Neuronal stem cell (in vitro differentiated cells): ENCODE data around the gene CMPK2.

Experiments used
- DNase-seq: peaks from one replicate; pipeline ENCODE4 v3.0.0-alpha.2; 2013; ENCODE audit warnings: low spot score
- H2AFZ ChIP-seq: one replicate; pipeline ENCODE4 v1.6.1; 2013; ENCODE audit warnings: mild to moderate bottlenecking, low read length, inconsistent platforms
- H2AK5ac ChIP-seq: 2 replicates; pipeline ENCODE4 v1.6.1; 2013; ENCODE audit warnings: low read depth, mild to moderate bottlenecking, inconsistent platforms, low read length, moderate library complexity, mixed read lengths
- H2BK120ac ChIP-seq: 2 replicates; pipeline ENCODE4 v1.6.1; 2013; ENCODE audit warnings: low read depth, mild to moderate bottlenecking, inconsistent platforms, low read length, moderate library complexity, mixed read lengths
- H2BK12ac ChIP-seq: one replicate; pipeline ENCODE4 v1.6.1; 2013; ENCODE audit warnings: low read length, inconsistent platforms
- H2BK15ac ChIP-seq: 2 replicates; pipeline ENCODE4 v1.6.1; 2013; ENCODE audit warnings: mild to moderate bottlenecking, low read length, inconsistent platforms, mixed read lengths
- H2BK5ac ChIP-seq: one replicate; pipeline ENCODE4 v1.6.1; 2013; ENCODE audit warnings: inconsistent platforms, mild to moderate bottlenecking, low read length, moderate library complexity
- H3K14ac ChIP-seq: one replicate; pipeline ENCODE4 v1.6.1; 2013; ENCODE audit warnings: low read length, inconsistent platforms
- H3K18ac ChIP-seq: 2 replicates; pipeline ENCODE4 v1.6.1; 2013; ENCODE audit warnings: low read length, inconsistent platforms
- H3K23ac ChIP-seq: 2 replicates; pipeline ENCODE4 v1.6.1; 2013; ENCODE audit warnings: low read depth, mild to moderate bottlenecking, mixed read lengths, low read length, inconsistent platforms; ENCODE audit not compliant: poor library complexity
- H3K27ac ChIP-seq: replicated peaks from 3 replicates; pipeline ENCODE4 v1.5.1; 2013; ENCODE audit warnings: low read length, inconsistent platforms
- H3K27me3 ChIP-seq, 3 experiments: 2 replicates each; pipeline ENCODE4 v1.6.1; 2013; ENCODE audit warnings: low read length in 3 of 3, mild to moderate bottlenecking in 2 of 3, inconsistent platforms in 1 of 3, low read depth in 1 of 3, mixed read lengths in 1 of 3, moderate library complexity in 1 of 3; ENCODE audit not compliant: control insufficient read depth in 3 of 3, insufficient read depth in 3 of 3
- H3K36me3 ChIP-seq, 2 donors: replicated peaks in 1 of 2; 2 replicates each; pipeline ENCODE4 v1.6.1; 2013; ENCODE audit warnings: low read length in 2 of 2; ENCODE audit not compliant: control insufficient read depth in 2 of 2, insufficient read depth in 2 of 2
- H3K4ac ChIP-seq: 2 replicates; pipeline ENCODE4 v1.6.1; 2013; ENCODE audit warnings: inconsistent platforms, mild to moderate bottlenecking, low read length, moderate library complexity
- H3K4me1 ChIP-seq, 2 donors: 1 replicate in 1 of 2; 2 replicates in 1 of 2; pipeline ENCODE4 v1.6.1; 2013; ENCODE audit warnings: low read length in 2 of 2, low read depth in 1 of 2; ENCODE audit not compliant: control insufficient read depth in 2 of 2, insufficient read depth in 1 of 2
- H3K4me2 ChIP-seq: one replicate; pipeline ENCODE4 v1.6.1; 2013; ENCODE audit warnings: mild to moderate bottlenecking, low read length, inconsistent platforms; ENCODE audit not compliant: insufficient read depth, poor library complexity, severe bottlenecking
- H3K4me3 ChIP-seq, 2 donors: 2 replicates each; pipeline ENCODE4 v1.5.1; 2013; ENCODE audit warnings: low read length in 2 of 2, mild to moderate bottlenecking in 2 of 2, inconsistent platforms in 1 of 2, moderate library complexity in 1 of 2
- H3K79me1 ChIP-seq: one replicate; pipeline ENCODE4 v1.6.1; 2013; ENCODE audit warnings: low read depth, mild to moderate bottlenecking, inconsistent platforms, low read length, moderate library complexity
- H3K9ac ChIP-seq: one replicate; pipeline ENCODE4 v1.6.1; 2013; ENCODE audit warnings: mild to moderate bottlenecking, low read depth, low read length, inconsistent platforms; ENCODE audit not compliant: poor library complexity
- H3K9me3 ChIP-seq, 2 donors: replicated peaks in 1 of 2; 2 replicates each; pipeline versions ENCODE3 to v1.6.1; 2013; ENCODE audit warnings: low read length in 2 of 2, mild to moderate bottlenecking in 2 of 2, inconsistent platforms in 1 of 2, low read depth in 1 of 2, mixed read lengths in 1 of 2, moderate library complexity in 1 of 2; ENCODE audit not compliant: control insufficient read depth in 2 of 2, insufficient read depth in 1 of 2
- H4K8ac ChIP-seq: one replicate; pipeline ENCODE4 v1.6.1; 2013; ENCODE audit warnings: low read depth, mild to moderate bottlenecking, inconsistent platforms, low read length, moderate library complexity
- H4K91ac ChIP-seq: one replicate; pipeline ENCODE4 v1.6.1; 2013; ENCODE audit warnings: low read length, low read depth, mild to moderate bottlenecking, inconsistent platforms; ENCODE audit not compliant: poor library complexity
- WGBS, 2 donors: extraction: QIAGEN DNeasy Blood & Tissue Kit; methylation state at CpG; one replicate each; pipeline ENCODE4 v1.1.7; 2013; ENCODE audit warnings: missing lambda C conversion rate in 2 of 2, mixed read lengths in 1 of 2; ENCODE audit not compliant: insufficient read length in 2 of 2, insufficient replicate concordance in 1 of 2; ENCODE audit errors: extremely low coverage in 2 of 2; 5-methylcytosine and 5-hydroxymethylcytosine counted together

The CMPK2 gene

DNA sequence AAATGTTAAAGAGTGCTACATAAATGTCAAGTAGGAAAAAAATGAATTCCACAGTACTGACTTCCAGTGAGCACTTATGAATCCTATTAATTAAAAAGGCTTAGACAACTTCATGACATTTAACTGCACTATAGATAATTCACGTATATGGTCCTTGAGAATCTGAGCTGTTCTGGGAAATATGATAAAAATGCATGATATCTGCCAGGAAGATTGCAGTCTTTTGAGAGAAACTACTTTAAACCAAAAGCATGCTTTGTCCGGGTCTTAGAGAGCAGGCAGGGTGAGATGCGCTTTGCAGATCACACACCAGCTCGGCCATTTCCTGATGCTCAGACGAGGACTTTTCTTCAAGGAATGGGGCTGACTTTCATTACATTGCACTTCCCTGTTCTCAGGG lies 42.6 kb downstream of the CMPK2 start:
- Histone ChIP-seq H3K23ac (no peak overlapping the region), H2AK5ac (no peak overlapping the region), H4K91ac (no peak overlapping the region), H3K4me2 (no peak overlapping the region), H3K79me1 (no peaks in the 10 kb centered on the region), H3K4me3 (no peak overlapping the region), H3K9me3 (no peaks in the 10 kb centered on the region), H3K36me3 (no peaks in the 10 kb centered on the region), H2BK15ac (no peak overlapping the region), H2BK120ac (no peak overlapping the region), H3K4me1 (peaks cover 0 to 5% of the 10 kb centered on the region in 2 donors), H3K27ac (no peak overlapping the region), H3K9ac (no peak overlapping the region), H3K4ac (no peak overlapping the region), H2BK12ac (no peak overlapping the region), H3K27me3 (no peaks in the 10 kb centered on the region), H2BK5ac (no peak overlapping the region), H4K8ac (no peak overlapping the region), H3K18ac (no peak overlapping the region), H3K14ac (no peak overlapping the region), H2AFZ (peak overlapping the region; percentile 54)
- DNase-seq: no peak
- no CpG with 5 or more reads among the region's 5 CpGs for WGBS, 2 donors

DNA sequence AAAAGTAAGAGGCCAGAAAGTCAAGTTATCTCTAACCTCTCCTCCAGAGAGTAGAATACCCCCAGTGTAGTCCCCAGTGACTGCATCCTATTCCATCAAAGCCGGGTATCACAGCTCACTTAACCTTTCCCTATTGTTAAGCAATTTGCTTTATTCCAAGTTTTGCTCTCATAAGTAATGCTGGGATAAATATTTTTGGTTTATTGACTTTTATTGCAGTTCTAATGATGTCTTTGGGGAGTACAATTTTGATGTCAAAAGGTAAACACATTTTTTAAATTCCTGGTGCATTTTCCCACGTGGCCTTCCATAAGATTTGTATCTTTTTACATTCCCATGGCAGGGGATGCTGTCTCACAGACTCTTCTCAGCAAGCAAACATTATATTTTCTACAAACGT lies 43.3 kb downstream of the CMPK2 start:
- no peak overlapping the region for H3K9ac ChIP-seq
- no peak overlapping the region for H4K91ac ChIP-seq

DNA sequence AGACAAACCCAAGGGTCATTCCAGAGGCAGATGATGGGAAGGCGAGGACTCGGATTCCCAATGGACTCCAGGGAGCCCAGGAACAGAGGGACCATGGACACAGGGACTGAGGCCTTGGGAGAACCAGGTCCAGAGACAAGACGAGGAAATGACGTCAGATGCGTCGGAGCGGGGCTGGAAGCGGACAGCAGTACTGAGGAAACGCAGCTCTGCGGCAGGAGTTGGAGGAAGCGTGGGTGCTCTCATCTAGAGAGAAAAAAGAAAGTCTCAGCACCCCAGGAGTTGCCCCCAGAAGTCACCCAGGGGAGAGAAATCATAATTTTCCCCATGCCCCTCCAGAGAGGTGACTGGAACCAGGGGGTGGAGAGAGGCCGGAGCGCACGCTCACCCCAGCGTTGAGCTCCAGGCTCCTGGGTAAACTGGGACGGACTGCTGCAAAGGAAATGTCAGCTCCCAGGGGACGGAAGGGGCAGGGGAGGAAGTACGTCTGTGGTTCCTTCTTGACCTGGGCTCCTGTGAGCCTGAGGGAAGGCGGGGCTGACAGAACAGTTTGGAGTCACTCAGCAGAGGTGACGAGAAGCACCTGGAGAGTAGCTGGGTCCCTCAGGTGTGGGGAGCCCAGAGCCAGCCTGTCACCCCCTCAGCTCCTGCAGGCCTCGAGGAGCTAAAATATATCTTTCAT lies 44.7 kb downstream of the CMPK2 start:
- H2BK5ac ChIP-seq: no peak overlapping the region
- H3K4me3 ChIP-seq: no peak overlapping the region
- no peak overlapping the region for H2BK15ac ChIP-seq
- H2AFZ ChIP-seq: no peak overlapping the region
- no peaks in the 10 kb centered on the region for H3K36me3 ChIP-seq
- H4K91ac ChIP-seq: no peak overlapping the region
- H3K4ac ChIP-seq: no peak overlapping the region
- H3K4me1 ChIP-seq: peaks cover 0 to 3% of the 10 kb centered on the region in 2 donors
- no peak overlapping the region for H2AK5ac ChIP-seq
- no peak overlapping the region for H3K9ac ChIP-seq
- DNase-seq: no peak
- H2BK12ac ChIP-seq: no peak overlapping the region
- no peaks in the 10 kb centered on the region for H3K27me3 ChIP-seq
- WGBS, 2 donors: no CpG with 5 or more reads among the region's 21 CpGs
- no peak overlapping the region for H3K27ac ChIP-seq
- no peak overlapping the region for H3K4me2 ChIP-seq
- H3K14ac ChIP-seq: no peak overlapping the region
- H3K79me1 ChIP-seq: no peaks in the 10 kb centered on the region
- no peak overlapping the region for H4K8ac ChIP-seq
- no peaks in the 10 kb centered on the region for H3K9me3 ChIP-seq
- H3K23ac ChIP-seq: no peak overlapping the region
- no peak overlapping the region for H2BK120ac ChIP-seq
- H3K18ac ChIP-seq: peak overlapping the region; percentile 62

More for the DNA sequence above, 43.3 kb downstream of the CMPK2 start:
- no peaks in the 10 kb centered on the region for H3K27me3 ChIP-seq
- H3K4me3 ChIP-seq: no peak overlapping the region
- H2AFZ ChIP-seq: no peak overlapping the region
- no peak overlapping the region for H4K8ac ChIP-seq
- no CpG with 5 or more reads among the region's 3 CpGs for WGBS, 2 donors
- H3K14ac ChIP-seq: no peak overlapping the region
- DNase-seq: no peak
- no peak overlapping the region for H2BK15ac ChIP-seq
- no peaks in the 10 kb centered on the region for H3K79me1 ChIP-seq
- H3K27ac ChIP-seq: no peak overlapping the region
- no peak overlapping the region for H3K4ac ChIP-seq
- no peaks in the 10 kb centered on the region for H3K9me3 ChIP-seq
- H2AK5ac ChIP-seq: no peak overlapping the region
- no peak overlapping the region for H2BK120ac ChIP-seq
- H3K23ac ChIP-seq: no peak overlapping the region
- peaks cover 0 to 3% of the 10 kb centered on the region in 2 donors for H3K4me1 ChIP-seq
- H2BK12ac ChIP-seq: no peak overlapping the region
- no peak overlapping the region for H2BK5ac ChIP-seq
- no peak overlapping the region for H3K18ac ChIP-seq
- H3K4me2 ChIP-seq: no peak overlapping the region
- H3K36me3 ChIP-seq: no peaks in the 10 kb centered on the region

DNA sequence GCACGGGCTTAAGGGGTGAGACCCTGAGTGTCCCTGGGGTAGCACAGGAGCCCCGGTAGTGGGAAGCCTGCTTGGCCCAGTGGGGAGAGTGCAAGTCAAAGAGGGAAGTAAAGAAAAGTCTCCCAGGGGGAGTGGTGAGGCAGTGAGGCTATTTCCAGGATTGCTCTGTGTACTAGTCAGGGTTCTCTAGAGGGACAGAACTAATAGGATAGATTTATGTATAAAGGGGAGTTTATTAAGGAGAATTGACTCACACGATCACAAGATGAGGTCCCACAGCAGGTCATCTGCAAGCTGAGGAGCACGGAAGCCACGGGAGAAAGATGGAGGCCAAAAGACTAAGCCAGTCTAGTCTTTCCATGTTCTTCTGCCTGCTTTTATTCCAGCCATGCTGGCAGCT lies 45.5 kb downstream of the CMPK2 start:
- H2BK120ac ChIP-seq: no peak overlapping the region
- no peaks in the 10 kb centered on the region for H3K27me3 ChIP-seq
- H3K23ac ChIP-seq: no peak overlapping the region
- H3K18ac ChIP-seq: no peak overlapping the region
- H4K8ac ChIP-seq: no peak overlapping the region
- no peaks in the 10 kb centered on the region for H3K79me1 ChIP-seq
- H3K4me2 ChIP-seq: no peak overlapping the region
- H3K4me3 ChIP-seq: no peak overlapping the region
- DNase-seq: no peak
- WGBS, 2 donors: no CpG with 5 or more reads among the region's 5 CpGs
- no peak overlapping the region for H2BK15ac ChIP-seq
- H4K91ac ChIP-seq: no peak overlapping the region
- no peak overlapping the region for H3K27ac ChIP-seq
- H2BK5ac ChIP-seq: no peak overlapping the region
- H2AFZ ChIP-seq: peak overlapping the region; percentile 20
- no peaks in the 10 kb centered on the region for H3K9me3 ChIP-seq
- H3K4ac ChIP-seq: no peak overlapping the region
- no peak overlapping the region for H3K14ac ChIP-seq
- H2BK12ac ChIP-seq: no peak overlapping the region
- no peak overlapping the region for H3K9ac ChIP-seq
- H2AK5ac ChIP-seq: no peak overlapping the region
- peaks cover 0 to 3% of the 10 kb centered on the region in 2 donors for H3K4me1 ChIP-seq
- H3K36me3 ChIP-seq: no peaks in the 10 kb centered on the region
